Stomach (tissue), 9 donors: ENCODE results near the gene NFYB. TPM values are rescaled to one million over a fixed set of nuclear protein-coding genes. Genes with fewer than 3 reads are reported as not detected.

Experiments
- DNase-seq, 2 donors: peaks; one replicate each; pipeline versions ENCODE4 v3.0.0 to v3.0.0-alpha.2; 2013 to 2019
- H3K27ac ChIP-seq, 5 donors: fragments of 200-600 bp in 4 of 5; sonication (generic) in 4 of 5; one replicate each; pipeline ENCODE4 v1.5.1; 2013 to 2019; ENCODE audit warnings: mild to moderate bottlenecking in 1 of 5, moderate library complexity in 1 of 5
- H3K27me3 ChIP-seq, 3 donors: fragments of 200-600 bp; sonication (generic); one replicate each; pipeline ENCODE4 v1.5.1; 2017 to 2019; ENCODE audit warnings: mixed run types in 1 of 3
- H3K36me3 ChIP-seq, 4 donors: fragments of 200-600 bp; sonication (generic); 1 replicate in 3 of 4; 2 replicates in 1 of 4; pipeline ENCODE4 v1.5.1; 2016 to 2019
- H3K4me1 ChIP-seq, 4 donors: fragments of 200-600 bp; sonication (generic); one replicate each; pipeline ENCODE4 v1.5.1; 2016 to 2019
- H3K4me3 ChIP-seq, 4 donors: fragments of 200-600 bp; sonication (generic) in 3 of 4; one replicate each; pipeline ENCODE4 v1.5.1; 2016 to 2019; ENCODE audit warnings: mild to moderate bottlenecking in 1 of 4
- H3K9me3 ChIP-seq, 4 donors: fragments of 200-600 bp; sonication (generic); one replicate each; pipeline ENCODE4 v1.5.1; 2016 to 2019
- CTCF ChIP-seq, 7 experiments: fragments of 450-650 bp in 4 of 7; fragments of 200-600 bp in 3 of 7; sonication (generic) in 3 of 7; IDR thresholded peaks; one replicate each; pipeline ENCODE4 v1.5.1; 2016 to 2019; ENCODE audit warnings: antibody characterized with exemption in 7 of 7, control low read depth in 2 of 7, mild to moderate bottlenecking in 1 of 7
- EP300 ChIP-seq: sonication (generic); formaldehyde crosslinking; IDR thresholded peaks from one replicate; pipeline ENCODE4 v1.6.1; 2017; ENCODE audit warnings: antibody characterized with exemption
- POLR2A ChIP-seq, 4 donors: fragments of 450-650 bp; IDR thresholded peaks; one replicate each; pipeline ENCODE4 v1.6.1; 2016; ENCODE audit warnings: antibody characterized with exemption in 4 of 4, control low read depth in 2 of 4, mild to moderate bottlenecking in 1 of 4, moderate library complexity in 1 of 4
- POLR2AphosphoS5 ChIP-seq, 3 donors: sonication (generic); formaldehyde crosslinking; IDR thresholded peaks; one replicate each; pipeline ENCODE4 v1.6.1; 2016; ENCODE audit warnings: antibody characterized with exemption in 3 of 3
- WGBS, 5 donors: extraction: QIAGEN DNeasy Blood & Tissue Kit in 3 of 5; methylation state at CpG; one replicate each; pipeline versions ENCODE4 v1.1.5 to v1.1.7; 2013 to 2018; 5-methylcytosine and 5-hydroxymethylcytosine counted together
- intact Hi-C: fragments of 100-400 bp; cut with DNase I; formaldehyde crosslinking; loops from one replicate; pipeline ENCODE4 v1.15.1; 2023; ENCODE audit warnings: low total_unique reads
- polyA plus RNA-seq, 3 donors: library from polyadenylated mRNA; stranded (reverse); fragments of 200-250 nt; gene quantifications; one replicate each; pipeline ENCODE4 v1.2.3, GENCODE V29; 2013
- small RNA-seq, 4 donors: library from RNA; depleted of rRNA; stranded (forward); fragments of <200 nt; gene quantifications; one replicate each; pipeline ENCODE3, GENCODE V24; 2016
- total RNA-seq, 5 donors: library from RNA; depleted of rRNA; stranded (reverse); fragments of >200 nt; gene quantifications; one replicate each; pipeline versions ENCODE4 v1.1.0 to v1.2.3, GENCODE V29; 2014 to 2016
- donor health status: healthy with polysubstance abuse.
- donor health status: Bipolar disorder and iron deficiency.
- donor health status: healthy.

The NFYB gene
- total and polyA plus RNA-seq, 8 donors: 1.4 to 47.5 (median 20.1) TPM

DNA sequence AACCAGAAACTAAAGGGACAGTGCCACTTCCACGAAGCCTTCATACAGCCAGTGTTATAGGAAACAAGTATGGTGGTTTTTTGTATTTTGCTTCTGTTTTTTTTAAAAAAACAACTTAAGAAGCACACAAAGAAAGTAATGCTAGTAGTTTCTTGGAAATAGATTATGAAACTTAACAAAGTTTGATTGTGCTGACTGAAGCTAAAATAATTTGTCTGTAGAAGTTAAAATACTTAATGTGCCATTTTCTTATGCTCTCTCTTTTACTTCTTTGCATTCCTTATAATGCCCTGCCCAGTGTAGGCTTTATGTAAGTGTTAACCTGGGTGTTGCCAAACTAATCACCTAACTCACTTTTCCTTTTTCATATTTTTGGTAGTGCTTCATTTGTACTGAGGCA, 57.2 kb downstream of the NFYB start:
- H3K36me3 ChIP-seq: peaks cover 15 to 55% (median 35%) of the 10 kb centered on the region in 4 donors
- WGBS, 5 donors: 78 to 86% (median 83%) methylated on average over 1 of the region's 1 CpG
- H3K4me1 ChIP-seq: peaks cover 0 to 28% (median 7%) of the 10 kb centered on the region in 4 donors
- no peak for DNase-seq
- TF ChIP-seq POLR2AphosphoS5 (IDR thresholded peaks at IDR 0.05): no peak
- H3K9me3 ChIP-seq: no peaks in the 10 kb centered on the region
- H3K27me3 ChIP-seq: no peaks in the 10 kb centered on the region
- H3K4me3 ChIP-seq: no peak overlapping the region
- intact Hi-C loops: no loop called here
- H3K27ac ChIP-seq: no peak overlapping the region

- DNase-seq: no peak
- peaks cover 15 to 49% (median 28%) of the 10 kb centered on the region in 4 donors for H3K36me3 ChIP-seq
- 71 to 91% (median 75%) methylated on average over 1 of the region's 1 CpG for WGBS, 5 donors
- peaks cover 0 to 28% (median 7%) of the 10 kb centered on the region in 4 donors for H3K4me1 ChIP-seq
- H3K9me3 ChIP-seq: no peaks in the 10 kb centered on the region
- no peak overlapping the region for H3K27ac ChIP-seq
- H3K4me3 ChIP-seq: no peak overlapping the region
- intact Hi-C loops: no loop called here
- H3K27me3 ChIP-seq: no peaks in the 10 kb centered on the region
- TF ChIP-seq POLR2AphosphoS5 (IDR thresholded peaks at IDR 0.05): no peak
- TF ChIP-seq POLR2A (IDR thresholded peaks at IDR 0.05): no peak
- no peak for TF ChIP-seq EP300
- TF ChIP-seq CTCF (IDR thresholded peaks at IDR 0.05): no peak
Measured at GRCh38 chr12:104079024-104079423, 59.0 kb downstream of the NFYB start.

- peaks cover 10 to 46% (median 37%) of the 10 kb centered on the region in 4 donors for H3K36me3 ChIP-seq
- no peak overlapping the region for H3K27ac ChIP-seq
- no peak for DNase-seq
- WGBS, 5 donors: 95 to 100% (median 97%) methylated on average over 1 of the region's 1 CpG
- TF ChIP-seq CTCF (IDR thresholded peaks at IDR 0.05) (no peak), EP300 (no peak), POLR2A (IDR thresholded peaks at IDR 0.05) (no peak), POLR2AphosphoS5 (IDR thresholded peaks at IDR 0.05) (no peak)
- no peaks in the 10 kb centered on the region for H3K9me3 ChIP-seq
- intact Hi-C loops: no loop called here
- no peaks in the 10 kb centered on the region for H3K27me3 ChIP-seq
- H3K4me3 ChIP-seq: no peak overlapping the region
- H3K4me1 ChIP-seq: peaks cover 0 to 18% (median 7%) of the 10 kb centered on the region in 4 donors
Measured at GRCh38 chr12:104073699-104074098, 64.3 kb downstream of the NFYB start.

- TF ChIP-seq CTCF (IDR thresholded peaks at IDR 0.05) (no peak), EP300 (no peak), POLR2AphosphoS5 (IDR thresholded peaks at IDR 0.05) (no peak), POLR2A (IDR thresholded peaks at IDR 0.05) (no peak)
- intact Hi-C loops: no loop called here
- H3K27ac ChIP-seq: no peak overlapping the region
- H3K4me3 ChIP-seq: no peak overlapping the region
- no peaks in the 10 kb centered on the region for H3K27me3 ChIP-seq
- 81 to 96% (median 86%) methylated on average over 2 of the region's 2 CpGs for WGBS, 5 donors
- H3K4me1 ChIP-seq: peaks cover 0 to 33% (median 14%) of the 10 kb centered on the region in 4 donors
- H3K9me3 ChIP-seq: no peaks in the 10 kb centered on the region
- DNase-seq: no peak
- peaks cover 10 to 60% (median 40%) of the 10 kb centered on the region in 4 donors for H3K36me3 ChIP-seq
Measured at GRCh38 chr12:104072099-104072498, 65.9 kb downstream of the NFYB start.

Small RNA genes lying within 50 kb of the gene (small RNA-seq; reads per million reads assigned to genes)
- 0 reads per million in 4 donors for gene RNA5SP370

Other genes with a start within 250 kb of the NFYB start
- gene HSP90B1, start 207.8 kb downstream of the NFYB start, total RNA-seq: 100 to 1,000 TPM; 301 to 515 (median 395) TPM
- gene HSP90B1, start 207.8 kb downstream of the NFYB start, polyA plus RNA-seq: 100 to 1,000 TPM in 2 of 3 donors, 10 to 100 TPM in 1; 72.6 to 240 (median 216) TPM
- 10 to 100 TPM; 17.4 to 44.1 (median 19.8) TPM for gene TDG, start 172.3 kb downstream of the NFYB start, total RNA-seq
- gene TDG, start 172.3 kb downstream of the NFYB start, polyA plus RNA-seq: 10 to 100 TPM in 1 of 3 donors, 1 to 10 TPM in 2; 9.2 to 10.2 (median 9.5) TPM
- 10 to 100 TPM in 3 of 5 donors, 1 to 10 TPM in 2; 3.0 to 27.5 (median 11.3) TPM for gene GLT8D2, start 88.0 kb downstream of the NFYB start, total RNA-seq
- gene GLT8D2, start 88.0 kb downstream of the NFYB start, polyA plus RNA-seq: 1 to 10 TPM; 3.4 to 9.6 (median 5.4) TPM
- gene HCFC2, start 73.7 kb downstream of the NFYB start, total RNA-seq: 10 to 100 TPM in 4 of 5 donors, 1 to 10 TPM in 1; 2.9 to 50.1 (median 21.6) TPM
- gene HCFC2, start 73.7 kb downstream of the NFYB start, polyA plus RNA-seq: 1 to 10 TPM; 4.4 to 7.0 (median 6.2) TPM
- gene TXNRD1, start 77.6 kb upstream of the NFYB start, total RNA-seq: 100 to 1,000 TPM in 2 of 5 donors, 10 to 100 TPM in 3; 61.8 to 208 (median 89.5) TPM
- 10 to 100 TPM; 19.4 to 64.3 (median 54.2) TPM for gene TXNRD1, start 77.6 kb upstream of the NFYB start, polyA plus RNA-seq
- 10 to 100 TPM; 14.7 to 78.1 (median 26.7) TPM for gene EID3, start 165.5 kb upstream of the NFYB start, total RNA-seq
- gene EID3, start 165.5 kb upstream of the NFYB start, polyA plus RNA-seq: 1 to 10 TPM; 1.6 to 2.6 (median 2.3) TPM